ENCODE results near the gene ACTR5.
"Not testable (repeated sequence)": the region's sequence is repeated elsewhere in the genome, so short reads cannot be mapped to it uniquely, and the experiment has no call there.

Gene ACTR5

GRCh38 chr20:38805958-38806854, 57.9 kb downstream of the ACTR5 start:
- DNase-seq: no peak

DNA sequence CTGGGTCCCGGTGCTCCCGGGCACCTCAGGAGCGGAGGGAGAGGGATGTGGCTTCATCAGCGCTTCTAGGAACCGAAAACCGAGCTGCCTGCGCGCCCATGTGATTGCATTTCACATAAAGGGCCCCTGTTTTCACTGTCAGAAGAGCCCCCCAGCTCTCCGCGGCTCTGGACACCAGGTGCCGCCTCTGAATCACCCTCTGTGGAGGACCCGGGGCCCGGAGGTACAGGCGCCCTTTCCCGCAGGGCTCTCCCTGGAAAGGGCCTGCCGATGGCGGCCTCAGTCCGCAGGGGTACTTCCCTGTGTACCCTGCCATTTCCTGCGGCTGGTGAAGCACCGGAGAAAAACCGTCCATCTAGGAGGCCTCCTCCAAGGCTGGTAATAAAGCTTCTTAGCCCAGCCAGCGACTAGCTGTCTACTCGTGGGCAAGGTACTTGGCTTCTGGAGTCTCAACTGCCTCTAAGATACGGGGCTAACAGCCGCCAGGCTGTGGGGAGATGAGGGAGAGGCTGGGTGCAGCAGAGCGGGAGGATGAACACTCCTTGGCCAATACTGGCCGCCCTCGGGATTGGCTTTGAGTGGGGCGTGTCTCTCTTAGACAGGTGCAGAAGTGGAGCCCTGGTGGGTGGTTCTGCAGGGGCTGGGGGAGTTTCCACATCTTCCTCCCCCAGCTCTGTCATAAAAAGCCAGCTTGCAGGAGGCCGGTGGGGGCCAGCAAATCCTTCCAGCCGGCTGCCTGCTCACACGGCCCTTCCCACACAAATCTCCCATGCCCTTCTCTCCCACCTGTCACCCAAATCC, 58.8 kb downstream of the ACTR5 start:
- DNase-seq: no peak

- no peak for DNase-seq
Measured at GRCh38 chr20:38809942-38810341, 61.7 kb downstream of the ACTR5 start.

- no peak for DNase-seq
Measured at GRCh38 chr20:38810926-38811630, 62.8 kb downstream of the ACTR5 start.

DNA sequence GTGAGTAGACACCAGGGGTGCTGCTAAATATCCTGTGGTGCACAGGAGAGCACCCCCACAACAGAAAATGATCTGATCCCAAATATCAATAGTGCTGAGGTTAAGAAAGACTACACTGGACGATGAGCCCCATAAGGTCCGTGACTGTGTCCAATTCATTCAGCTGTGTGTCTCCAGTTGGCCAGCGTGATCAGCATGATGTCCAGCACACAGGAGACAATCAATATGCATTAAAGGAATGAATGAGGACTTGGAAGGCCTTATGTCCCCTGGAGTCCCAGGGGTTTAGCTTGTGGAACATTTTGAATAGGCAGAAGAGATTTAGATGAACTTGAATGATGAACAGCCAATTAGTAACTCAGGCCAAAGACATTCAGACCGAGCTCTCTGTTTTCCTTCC, 63.5 kb downstream of the ACTR5 start:
- no peak for DNase-seq

- no peak for DNase-seq
Measured at GRCh38 chr20:38812182-38812581, 63.9 kb downstream of the ACTR5 start.

DNA sequence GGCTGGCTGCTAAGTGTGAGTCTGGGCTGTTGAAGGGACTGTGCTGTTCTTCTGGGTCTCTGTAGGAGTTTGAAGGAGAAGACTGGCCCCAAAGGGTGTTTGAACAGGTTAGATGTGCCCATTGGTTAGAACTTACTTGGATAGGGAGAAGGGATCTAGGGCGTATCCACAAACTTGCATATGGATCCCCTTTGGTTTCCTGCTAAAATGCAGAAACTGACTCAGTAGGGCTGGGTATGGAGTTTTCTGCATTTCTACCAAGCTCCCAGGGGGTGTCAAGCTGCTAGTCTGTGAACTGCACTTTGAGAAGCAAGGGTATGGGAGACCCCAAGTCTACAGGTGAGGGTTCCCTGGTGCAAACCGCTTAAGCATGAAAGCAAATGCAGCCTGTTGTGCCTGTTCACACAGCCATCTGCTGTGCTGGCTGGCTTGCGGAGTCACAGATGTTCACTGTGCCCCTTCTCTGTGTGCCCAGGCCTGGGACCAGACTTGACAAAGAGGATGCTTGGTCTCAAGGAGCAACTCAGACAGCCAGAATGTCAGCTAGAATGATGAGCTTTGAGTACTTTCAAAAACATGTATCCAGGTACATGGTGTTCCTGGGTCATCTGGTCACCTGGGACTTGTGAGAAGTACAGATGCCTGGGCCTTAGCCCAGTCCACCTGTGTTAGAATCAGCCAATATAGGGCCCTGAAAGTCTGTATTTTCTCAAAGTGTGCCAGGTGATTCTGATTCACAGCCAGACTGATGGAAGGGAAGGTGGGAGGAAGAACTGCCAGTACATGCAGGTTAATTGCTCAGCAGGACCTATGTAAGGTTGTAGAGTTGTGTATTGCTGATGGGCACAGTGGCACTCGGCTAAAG, 64.7 kb downstream of the ACTR5 start:
- DNase-seq: no peak

DNA sequence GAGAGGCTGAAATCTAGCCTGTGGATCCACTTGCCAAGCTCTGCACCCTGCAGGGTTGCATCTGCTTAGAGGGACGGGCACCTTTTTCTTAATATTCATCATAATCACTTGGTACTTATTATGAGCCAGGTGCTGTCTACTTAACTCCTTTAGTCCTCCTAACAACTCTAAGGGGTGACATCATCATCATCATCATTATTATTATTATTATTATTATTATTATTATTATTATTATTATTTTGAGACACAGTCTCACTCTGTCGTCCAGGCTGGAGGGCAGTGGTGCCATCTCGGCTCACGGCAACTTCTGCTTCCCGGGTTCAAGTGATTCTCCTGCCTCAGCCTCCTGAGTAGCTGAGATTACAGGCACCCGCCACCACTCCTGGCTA, 65.3 kb downstream of the ACTR5 start:
- DNase-seq: not testable (repeated sequence)

GRCh38 chr20:38815446-38815845, 67.2 kb downstream of the ACTR5 start:
- DNase-seq: no peak

- no peak for DNase-seq
Measured at GRCh38 chr20:38818113-38819065, 70.1 kb downstream of the ACTR5 start.
